ENCODE data around the gene DOP1A. TPM values are rescaled to one million over a fixed set of nuclear protein-coding genes. Genes with fewer than 3 reads are reported as not detected.
A peak's percentile ranks its signal among the peaks of the same experiment; 100 is the strongest.
"Not testable (repeated sequence)": the region's sequence is repeated elsewhere in the genome, so short reads cannot be mapped to it uniquely, and the experiment has no call there.

DOP1A gene
- total RNA-seq, 4 donors from 2014 or later = 33.2 to 46.9 (median 34.1) TPM

- intact Hi-C loops (cut with DNase I) = loop anchor here (10.0 kb wide), 1 partner anchor 126 kb away; the partner anchor contains the start of genes DOP1A and UBE3D
- Histone ChIP-seq H3K9me3 (no peaks in the 10 kb centered on the region), H3K4me3 (no peak overlapping the region), H3K4me1 (peaks cover 8 to 36% (median 33%) of the 10 kb centered on the region in 4 donors), H3K36me3 (peaks cover 0 to 33% (median 12%) of the 10 kb centered on the region in 4 donors), H3K27me3 (no peaks in the 10 kb centered on the region), H3K27ac (replicated peaks in 1 of 4) (no peak overlapping the region)
- WGBS = 85% methylated on average over 6 of the region's 6 CpGs
- DNase-seq (ENCODE audit: extremely low spot score) = no peak
- TF ChIP-seq POLR2AphosphoS5 (IDR thresholded peaks at IDR 0.05) (no peak), EP300 (IDR thresholded peaks at IDR 0.05) (no peak), CTCF (IDR thresholded peaks at IDR 0.05) (no peak), POLR2A (IDR thresholded peaks at IDR 0.05; ENCODE audit: low read depth) (no peak)
Observed at GRCh38 chr6:83190626-83191025, 123.2 kb downstream of the DOP1A start.

- intact Hi-C loops (cut with DNase I) = loop anchor here (10.0 kb wide), 1 partner anchor 127 kb away; the partner anchor contains the start of genes DOP1A and UBE3D
- H3K9me3 ChIP-seq; H3K27me3 ChIP-seq; DNase-seq (ENCODE audit: extremely low spot score); H3K27ac ChIP-seq (replicated peaks in 1 of 4): not testable (repeated sequence)
- Histone ChIP-seq H3K4me3 (peak overlapping the region; percentile 94 to 100 (median 97)), H3K4me1 (peaks cover 8 to 36% (median 33%) of the 10 kb centered on the region in 4 donors), H3K36me3 (peaks cover 0 to 32% (median 12%) of the 10 kb centered on the region in 4 donors)
- WGBS = 96% methylated on average over 18 of the region's 18 CpGs
Observed at GRCh38 chr6:83191974-83192373, 124.5 kb downstream of the DOP1A start.

DNA sequence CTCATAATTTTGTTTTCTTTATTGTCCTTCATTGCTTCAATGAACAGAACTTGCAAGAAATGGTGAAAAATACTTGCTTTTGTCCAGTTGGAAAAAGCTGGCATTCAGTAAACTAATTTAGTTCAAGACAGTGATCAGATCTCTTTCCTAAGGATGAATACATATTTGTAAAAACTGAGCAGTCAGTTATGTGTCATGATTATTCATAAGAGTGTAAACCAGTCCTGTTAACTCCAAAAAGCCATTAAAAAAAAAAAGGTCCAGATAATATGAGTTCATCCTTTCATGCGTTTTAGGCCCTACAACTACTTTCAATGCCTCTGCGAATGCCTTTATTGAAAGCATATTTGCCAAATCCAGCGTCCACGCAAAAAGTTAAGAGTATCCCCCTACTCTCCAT lies 125.0 kb downstream of the DOP1A start:
- DNase-seq (ENCODE audit: extremely low spot score) = no peak
- H3K9me3 ChIP-seq = no peaks in the 10 kb centered on the region
- 0% methylated on average over 4 of the region's 4 CpGs for WGBS
- peak overlapping the region; percentile 94 to 100 (median 97) for H3K4me3 ChIP-seq
- H3K27ac ChIP-seq (replicated peaks in 1 of 4) = peak overlapping the region; percentile 86 to 91 (median 90)
- no peak for TF ChIP-seq CTCF (IDR thresholded peaks at IDR 0.05)
- intact Hi-C loops (cut with DNase I) = loop anchor here (10.0 kb wide), 1 partner anchor 128 kb away; the partner anchor contains the start of genes DOP1A and UBE3D
- peaks cover 0 to 29% (median 13%) of the 10 kb centered on the region in 4 donors for H3K36me3 ChIP-seq
- peaks cover 8 to 36% (median 33%) of the 10 kb centered on the region in 4 donors for H3K4me1 ChIP-seq
- no peaks in the 10 kb centered on the region for H3K27me3 ChIP-seq

- Histone ChIP-seq H3K27me3 (no peaks in the 10 kb centered on the region), H3K4me3 (peak within 1 kb of the TSS; percentile 94 to 100 (median 97)), H3K4me1 (peaks cover 8 to 36% (median 33%) of the 10 kb centered on the region in 4 donors), H3K36me3 (peaks cover 0 to 30% (median 12%) of the 10 kb centered on the region in 4 donors), H3K27ac (replicated peaks in 1 of 4) (peak within 1 kb of the TSS; percentile 86 to 91 (median 90)), H3K9me3 (no peaks in the 10 kb centered on the region)
- intact Hi-C loops (cut with DNase I) = loop anchor here (10.0 kb wide), 1 partner anchor 128 kb away; the partner anchor contains the start of genes DOP1A and UBE3D
- TF ChIP-seq POLR2AphosphoS5 (IDR thresholded peaks at IDR 0.05) (peak; percentile 93 to 95), EP300 (IDR thresholded peaks at IDR 0.05) (no peak), POLR2A (IDR thresholded peaks at IDR 0.05; ENCODE audit: low read depth) (peak; percentile 74), CTCF (IDR thresholded peaks at IDR 0.05) (peak in 1 of 3 experiments; percentile 29)
- DNase-seq (ENCODE audit: extremely low spot score) = peak; percentile 96
- 0% methylated on average over 18 of the region's 88 CpGs for WGBS
Observed at GRCh38 chr6:83192871-83193746, 125.6 kb downstream of the DOP1A start, which contains the start of the genes PGM3 and RWDD2A. Gene PGM3, minus strand, starts transcription at chr6:83193265. Its CDS starts 2,253 bp downstream, at chr6:83191012. Gene RWDD2A, plus strand, starts transcription at chr6:83193357. Its CDS starts 1,095 bp downstream, at chr6:83194452.
